ENCODE measurements around the gene CLDN6.

CLDN6 gene

GRCh38 chr16:3013491-3013951, 4.5 kb downstream of the CLDN6 start:
- no peak for DNase-seq (ENCODE audit: low read depth)

GRCh38 chr16:3012828-3013420, 5.1 kb downstream of the CLDN6 start, which contains the start of gene CLDN9:
TSS of gene CLDN9 (plus strand) at chr16:3012923. CDS start at chr16:3013363, 440 bp downstream.
- no peak for DNase-seq (ENCODE audit: low read depth)

- no peak for DNase-seq (ENCODE audit: low read depth)
Observed at GRCh38 chr16:3012246-3012645, 5.7 kb downstream of the CLDN6 start.

- DNase-seq (ENCODE audit: low read depth): no peak
Observed at GRCh38 chr16:3010510-3010909, 7.5 kb downstream of the CLDN6 start.

GRCh38 chr16:3009568-3010390, 8.2 kb downstream of the CLDN6 start:
- no peak for DNase-seq (ENCODE audit: low read depth)

- no peak for DNase-seq (ENCODE audit: low read depth)
Observed at GRCh38 chr16:3008690-3009037, 9.3 kb downstream of the CLDN6 start.

GRCh38 chr16:3007957-3008689, 9.9 kb downstream of the CLDN6 start:
- DNase-seq (ENCODE audit: low read depth): no peak

GRCh38 chr16:3007059-3007956, 10.7 kb downstream of the CLDN6 start:
- no peak for DNase-seq (ENCODE audit: low read depth)

GRCh38 chr16:3004781-3005284, 13.2 kb downstream of the CLDN6 start:
- DNase-seq (ENCODE audit: low read depth): no peak

- DNase-seq (ENCODE audit: low read depth): no peak
Observed at GRCh38 chr16:3004319-3004718, 13.7 kb downstream of the CLDN6 start.

- peak; percentile 88 for DNase-seq (ENCODE audit: low read depth)
Observed at GRCh38 chr16:3003582-3004270, 14.3 kb downstream of the CLDN6 start.

GRCh38 chr16:3001316-3001715, 16.7 kb downstream of the CLDN6 start:
- no peak for DNase-seq (ENCODE audit: low read depth)

GRCh38 chr16:3000540-3000939, 17.4 kb downstream of the CLDN6 start:
- DNase-seq (ENCODE audit: low read depth): no peak

GRCh38 chr16:2999929-3000328, 18.1 kb downstream of the CLDN6 start:
- no peak for DNase-seq (ENCODE audit: low read depth)

- no peak for DNase-seq (ENCODE audit: low read depth)
Observed at GRCh38 chr16:2996298-2996697, 21.7 kb downstream of the CLDN6 start.

GRCh38 chr16:2992383-2993081, 25.5 kb downstream of the CLDN6 start:
- no peak for DNase-seq (ENCODE audit: low read depth)

GRCh38 chr16:2991566-2992261, 26.3 kb downstream of the CLDN6 start:
- DNase-seq (ENCODE audit: low read depth): no peak

GRCh38 chr16:2990891-2991290, 27.1 kb downstream of the CLDN6 start:
- no peak for DNase-seq (ENCODE audit: low read depth)

GRCh38 chr16:2988590-2989099, 29.3 kb downstream of the CLDN6 start:
- DNase-seq (ENCODE audit: low read depth): no peak

- no peak for DNase-seq (ENCODE audit: low read depth)
Observed at GRCh38 chr16:2987833-2988232, 30.1 kb downstream of the CLDN6 start.

Measured in GM04503 (cell line).